Adrenal gland (tissue), 12 donors: ENCODE data around the gene CD300E. TPM values are rescaled to one million over a fixed set of nuclear protein-coding genes. Genes with fewer than 3 reads are reported as not detected.

ENCODE experiments used
- DNase-seq, 7 donors: peaks; one replicate each; pipeline ENCODE4 v3.0.0-alpha.2; 2019 to 2020
- H3K27ac ChIP-seq, 5 donors: fragments of 200-600 bp; sonication (generic) in 4 of 5; 1 replicate in 3 of 5; 2 replicates in 2 of 5; pipeline versions ENCODE4 v1.5.1 to v1.8.0; 2016 to 2020; ENCODE audit warnings: mild to moderate bottlenecking in 1 of 5
- H3K27me3 ChIP-seq: fragments of 200-600 bp; 2 replicates; pipeline ENCODE4 v1.8.0; 2021
- H3K36me3 ChIP-seq, 2 donors: fragments of 200-600 bp; replicated peaks in 1 of 2; 1 replicate in 1 of 2; 2 replicates in 1 of 2; pipeline versions ENCODE4 v1.5.1 to v1.8.0; 2018 to 2022
- H3K4me1 ChIP-seq, 2 donors: fragments of 200-600 bp; replicated peaks in 1 of 2; 1 replicate in 1 of 2; 2 replicates in 1 of 2; pipeline versions ENCODE4 v1.5.1 to v1.8.0; 2018 to 2021
- H3K4me3 ChIP-seq, 4 donors: fragments of 200-600 bp; sonication (generic) in 3 of 4; one replicate each; pipeline ENCODE4 v1.5.1; 2016 to 2018
- H3K9me3 ChIP-seq, 3 donors: fragments of 200-600 bp; sonication (generic) in 1 of 3; replicated peaks in 1 of 3; 1 replicate in 2 of 3; 2 replicates in 1 of 3; pipeline versions ENCODE4 v1.5.1 to v1.8.0; 2016 to 2021
- POLR2A ChIP-seq, 2 donors: fragments of 450-650 bp; IDR thresholded peaks; one replicate each; pipeline ENCODE4 v1.6.1; 2017; ENCODE audit warnings: antibody characterized with exemption in 2 of 2, mild to moderate bottlenecking in 2 of 2, moderate library complexity in 1 of 2
- WGBS, 4 donors: extraction: QIAGEN DNeasy Blood & Tissue Kit in 2 of 4; methylation state at CpG; one replicate each; pipeline versions ENCODE4 v1.1.5 to v1.1.7; 2013 to 2017; 5-methylcytosine and 5-hydroxymethylcytosine counted together
- intact Hi-C, 2 donors: fragments of 100-400 bp; cut with DNase I; formaldehyde crosslinking; loops; one replicate each; pipeline versions ENCODE4 v1.14.1 to v1.15.0; 2022 to 2023
- polyA plus RNA-seq, 3 donors: library from polyadenylated mRNA; stranded (reverse); fragments of 200-250 nt in 2 of 3; fragments of 350-450 nt in 1 of 3; fragmentation: Illumina TruSeq in 1 of 3; extraction: RNeasy Lipid Tissue Mini Kit (QIAGEN cat#74804) in 1 of 3; gene quantifications; one replicate each; pipeline ENCODE4 v1.2.3, GENCODE V29; 2013 to 2014
- total RNA-seq, 9 donors: library from RNA; depleted of rRNA in 4 of 9; stranded (reverse); fragments of >200 nt in 4 of 9; fragments of 120-200 nt in 1 of 9; fragmentation: NEBNext Ultra II Directional in 1 of 9; extraction: Animal tissue kit (Norgen Biotek cat#: 25700) in 1 of 9; gene quantifications; one replicate each; pipeline versions ENCODE4 v1.1.0 to v1.2.4, GENCODE V29; 2013 to 2023
- TF ChIP-seq, protein P1 (sequence below), 6 experiments: fragments of 450-650 bp in 4 of 6; fragments of 200-600 bp in 2 of 6; sonication (generic) in 1 of 6; IDR thresholded peaks; 1 replicate in 5 of 6; 2 replicates in 1 of 6; pipeline versions ENCODE4 v1.5.1 to v1.8.0; 2016 to 2021; ENCODE audit warnings: antibody characterized with exemption in 6 of 6, mild to moderate bottlenecking in 2 of 6, moderate library complexity in 1 of 6
- donor health status: healthy with polysubstance abuse.
- donor health status: Bipolar disorder and iron deficiency.
- donor health status: DM: yes; HTN: yes; CAD: no.
- donor health status: DM: no; HTN: no; CAD: no.
- donor health status: DM: no; HTN: no; CAD: no.
- donor health status: DM: yes; HTN: yes; CAD: no.

Gene CD300E
- total and polyA plus RNA-seq, 12 donors = 0.06 to 2.4 (median 0.57) TPM; not detected in 1

DNA sequence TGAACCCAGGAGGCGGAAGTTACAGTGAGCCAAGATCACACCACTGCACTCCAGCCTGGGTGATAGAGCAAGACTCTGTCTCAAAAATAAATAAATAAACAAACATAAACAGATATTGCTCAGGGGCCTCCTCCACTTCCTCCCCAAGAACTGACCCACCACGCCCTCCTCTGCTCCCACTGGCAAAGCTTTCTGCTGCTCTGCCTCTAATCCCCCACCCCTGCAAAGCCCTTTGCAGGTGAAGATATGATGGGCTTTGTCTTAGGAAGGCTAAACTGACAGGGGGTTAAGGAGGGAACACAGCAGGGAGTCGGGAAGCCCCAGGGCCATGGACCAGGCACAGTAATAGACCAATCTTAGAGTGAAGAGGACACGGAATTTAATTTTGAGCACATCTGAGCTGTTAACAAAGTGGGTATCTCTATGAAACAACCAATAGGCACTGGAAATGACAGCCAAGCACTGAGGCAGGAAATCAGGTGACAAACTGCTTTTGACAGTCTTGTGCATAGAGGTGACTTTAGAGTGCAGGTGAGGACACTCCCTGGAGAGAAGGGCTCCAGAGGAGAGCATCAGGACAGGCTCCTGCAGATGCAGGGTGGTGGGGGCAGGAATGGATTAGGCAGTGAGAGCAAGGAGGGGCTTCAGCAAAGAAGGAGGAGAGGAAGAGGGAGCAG, 25.1 kb downstream of the CD300E start:
- H3K4me1 ChIP-seq = no peaks in the 10 kb centered on the region
- no peak for DNase-seq
- 51 to 77% (median 59%) methylated on average over 4 of the region's 4 CpGs for WGBS, 4 donors
- no peak for TF ChIP-seq POLR2A (IDR thresholded peaks at IDR 0.05)
- TF ChIP-seq, protein P1, sequence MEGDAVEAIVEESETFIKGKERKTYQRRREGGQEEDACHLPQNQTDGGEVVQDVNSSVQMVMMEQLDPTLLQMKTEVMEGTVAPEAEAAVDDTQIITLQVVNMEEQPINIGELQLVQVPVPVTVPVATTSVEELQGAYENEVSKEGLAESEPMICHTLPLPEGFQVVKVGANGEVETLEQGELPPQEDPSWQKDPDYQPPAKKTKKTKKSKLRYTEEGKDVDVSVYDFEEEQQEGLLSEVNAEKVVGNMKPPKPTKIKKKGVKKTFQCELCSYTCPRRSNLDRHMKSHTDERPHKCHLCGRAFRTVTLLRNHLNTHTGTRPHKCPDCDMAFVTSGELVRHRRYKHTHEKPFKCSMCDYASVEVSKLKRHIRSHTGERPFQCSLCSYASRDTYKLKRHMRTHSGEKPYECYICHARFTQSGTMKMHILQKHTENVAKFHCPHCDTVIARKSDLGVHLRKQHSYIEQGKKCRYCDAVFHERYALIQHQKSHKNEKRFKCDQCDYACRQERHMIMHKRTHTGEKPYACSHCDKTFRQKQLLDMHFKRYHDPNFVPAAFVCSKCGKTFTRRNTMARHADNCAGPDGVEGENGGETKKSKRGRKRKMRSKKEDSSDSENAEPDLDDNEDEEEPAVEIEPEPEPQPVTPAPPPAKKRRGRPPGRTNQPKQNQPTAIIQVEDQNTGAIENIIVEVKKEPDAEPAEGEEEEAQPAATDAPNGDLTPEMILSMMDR (IDR thresholded peaks at IDR 0.05) = no peak
- H3K36me3 ChIP-seq = no peaks in the 10 kb centered on the region
- H3K27me3 ChIP-seq = peaks cover 7% of the 10 kb centered on the region
- H3K4me3 ChIP-seq = no peak overlapping the region
- intact Hi-C loops = no loop called here
- H3K9me3 ChIP-seq = no peaks in the 10 kb centered on the region
- no peak overlapping the region for H3K27ac ChIP-seq

DNA sequence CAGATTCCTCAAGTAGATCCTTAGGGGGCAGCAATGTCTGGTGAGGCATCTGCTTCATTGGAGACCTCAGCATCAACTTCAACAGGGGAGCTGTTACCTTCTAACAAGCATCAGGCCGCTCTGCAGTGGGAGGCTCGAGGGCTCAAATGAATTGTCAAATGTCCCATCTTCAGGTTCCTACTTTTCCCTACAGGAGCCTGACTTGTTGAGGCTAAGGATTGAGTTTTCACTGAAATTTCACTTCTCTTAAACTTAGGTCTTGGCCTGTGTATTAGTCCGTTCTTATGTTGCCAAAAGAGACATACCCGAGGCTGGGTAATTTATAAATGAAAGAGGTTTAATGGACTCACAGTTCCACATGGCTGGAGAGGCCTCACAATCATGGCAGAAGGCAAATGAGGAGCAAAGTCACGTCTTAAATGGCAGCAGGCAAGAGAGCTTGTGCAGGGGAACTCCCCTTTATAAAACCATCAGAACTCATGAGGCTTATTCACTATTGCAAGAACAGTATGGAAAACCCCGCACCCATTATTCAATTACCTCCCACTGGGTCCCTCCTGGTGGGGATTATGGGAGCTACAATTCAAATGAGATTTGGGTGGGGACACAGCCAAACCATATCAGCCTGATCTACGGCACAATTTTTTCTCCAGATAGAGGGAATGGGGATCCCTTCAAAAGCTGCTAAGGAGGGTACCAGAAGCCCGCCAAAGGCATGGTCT, 26.3 kb downstream of the CD300E start:
- H3K4me3 ChIP-seq = no peak overlapping the region
- TF ChIP-seq POLR2A (IDR thresholded peaks at IDR 0.05) = no peak
- TF ChIP-seq, protein P1 (IDR thresholded peaks at IDR 0.05) = no peak
- H3K36me3 ChIP-seq = no peaks in the 10 kb centered on the region
- intact Hi-C loops = no loop called here
- peaks cover 9% of the 10 kb centered on the region for H3K27me3 ChIP-seq
- no peaks in the 10 kb centered on the region for H3K9me3 ChIP-seq
- H3K27ac ChIP-seq = no peak overlapping the region
- DNase-seq = no peak
- H3K4me1 ChIP-seq = no peaks in the 10 kb centered on the region
- 63 to 81% (median 68%) methylated on average over 8 of the region's 8 CpGs for WGBS, 4 donors

DNA sequence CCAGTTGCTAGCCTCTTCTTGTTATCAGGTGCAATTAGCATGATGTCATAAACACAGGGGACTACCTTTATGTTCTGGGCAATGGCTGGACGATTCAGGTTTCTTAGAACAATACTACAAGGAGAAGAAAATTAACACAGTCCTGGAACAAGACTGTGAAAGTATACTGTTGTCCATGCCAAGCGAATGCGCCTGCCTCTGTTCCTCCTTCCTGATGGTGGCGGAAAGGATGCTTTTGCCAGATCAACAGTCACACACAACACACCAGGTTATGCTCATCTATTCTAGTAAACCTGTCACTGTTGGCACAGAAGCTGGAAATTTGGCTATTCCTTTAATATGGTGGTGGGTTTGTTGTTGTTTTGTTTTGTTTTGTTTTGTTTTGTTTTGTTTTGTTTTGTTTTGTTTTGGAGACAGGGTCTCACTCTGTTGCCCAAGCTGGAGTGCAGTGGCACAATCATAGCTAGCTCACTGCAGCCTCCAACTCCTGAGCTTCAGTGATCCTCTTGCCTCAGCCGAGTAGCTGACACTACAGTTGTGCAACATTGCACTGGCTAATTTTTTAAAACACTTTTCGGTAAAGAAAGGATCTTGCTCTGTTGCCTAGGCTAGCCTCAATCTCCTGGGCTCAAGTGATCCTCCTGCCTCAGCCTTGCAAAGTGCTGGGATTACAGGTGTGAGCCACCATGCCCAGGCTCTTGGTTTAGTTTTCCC, 28.3 kb downstream of the CD300E start:
- DNase-seq = no peak
- H3K27ac ChIP-seq = no peak overlapping the region
- peaks cover 5% of the 10 kb centered on the region for H3K27me3 ChIP-seq
- TF ChIP-seq POLR2A (IDR thresholded peaks at IDR 0.05) = no peak
- TF ChIP-seq, protein P1 (IDR thresholded peaks at IDR 0.05) = no peak
- intact Hi-C loops = no loop called here
- no peaks in the 10 kb centered on the region for H3K36me3 ChIP-seq
- no peaks in the 10 kb centered on the region for H3K9me3 ChIP-seq
- WGBS, 4 donors = 61 to 77% (median 63%) methylated on average over 5 to 6 of the region's 6 CpGs
- H3K4me3 ChIP-seq = no peak overlapping the region
- no peaks in the 10 kb centered on the region for H3K4me1 ChIP-seq
